Stimulated activated CD4-positive, alpha-beta T cell treated with anti-CD3 and anti-CD28 coated beads, TNF-alpha, amount 100 ng/mL, for 1 hour (primary cell): ENCODE data around the gene AZIN2.
"Not testable (repeated sequence)": the region's sequence is repeated elsewhere in the genome, so short reads cannot be mapped to it uniquely, and the experiment has no call there.

ENCODE experiments used
- DNase-seq, 3 donors: peaks; one replicate each; pipeline ENCODE4 v3.0.0-alpha.2; 2020; ENCODE audit warnings: low read depth in 3 of 3, low spot score in 1 of 3

Gene AZIN2

GRCh38 chr1:33093004-33093403 is 12.1 kb downstream of the AZIN2 start:
- no peak for DNase-seq

GRCh38 chr1:33094486-33094885 is 13.5 kb downstream of the AZIN2 start:
- no peak for DNase-seq

DNA sequence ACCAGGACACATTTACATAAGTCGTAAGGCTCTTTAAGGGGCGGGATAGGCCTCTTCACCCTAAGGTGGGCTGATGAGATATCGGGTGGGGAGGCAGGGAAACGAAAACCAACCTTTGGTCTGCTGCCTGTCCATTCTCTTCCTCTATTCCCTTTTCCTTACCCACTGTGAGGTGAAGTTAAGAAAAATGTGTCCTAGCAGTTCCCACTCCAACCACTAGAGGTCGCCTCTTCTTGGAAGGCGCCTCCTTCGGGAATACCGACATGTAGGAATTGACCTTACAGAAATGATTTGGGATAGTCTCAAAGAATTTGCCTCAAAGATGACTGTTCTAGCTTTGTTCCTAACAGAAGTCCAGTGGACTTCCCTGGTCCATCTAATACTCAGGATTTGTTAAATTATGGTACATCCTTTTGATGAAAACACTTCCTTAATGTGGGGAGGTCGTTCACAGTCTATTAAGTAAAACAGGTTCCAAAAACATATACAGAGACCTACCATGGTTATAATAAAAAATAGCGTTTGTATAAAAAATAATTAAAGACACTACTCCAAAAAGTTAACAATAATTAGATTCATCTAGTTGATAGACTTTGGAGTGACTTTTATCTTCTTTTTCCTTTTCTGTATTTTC is 14.1 kb downstream of the AZIN2 start:
- no peak for DNase-seq

DNA sequence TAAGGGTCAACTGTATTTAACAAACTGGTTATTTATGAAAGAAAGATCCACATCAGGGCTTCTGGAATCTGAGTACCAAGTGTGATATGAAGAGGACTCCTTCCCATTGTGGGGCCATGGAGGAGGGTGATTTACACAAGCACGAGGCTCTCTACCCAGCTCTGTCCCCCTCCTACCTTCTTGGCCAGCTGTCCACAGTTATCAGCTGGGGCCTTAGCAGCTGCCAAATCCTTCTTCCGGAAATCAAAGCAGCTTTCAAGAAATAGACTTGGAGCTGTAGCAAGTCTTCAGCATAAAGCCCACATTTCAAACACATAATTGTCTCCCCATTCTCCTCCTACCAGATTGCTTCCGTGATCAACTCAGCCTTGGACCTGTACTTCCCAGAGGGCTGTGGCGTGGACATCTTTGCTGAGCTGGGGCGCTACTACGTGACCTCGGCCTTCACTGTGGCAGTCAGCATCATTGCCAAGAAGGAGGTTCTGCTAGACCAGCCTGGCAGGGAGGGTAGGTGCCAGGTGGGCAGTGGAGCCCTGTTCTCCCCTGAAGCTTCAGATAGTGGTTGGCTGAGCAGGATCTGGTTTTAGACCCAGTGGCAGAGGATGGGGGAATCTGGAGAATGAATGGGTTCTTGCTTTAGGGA is 15.5 kb downstream of the AZIN2 start:
- DNase-seq, result no peak

DNA sequence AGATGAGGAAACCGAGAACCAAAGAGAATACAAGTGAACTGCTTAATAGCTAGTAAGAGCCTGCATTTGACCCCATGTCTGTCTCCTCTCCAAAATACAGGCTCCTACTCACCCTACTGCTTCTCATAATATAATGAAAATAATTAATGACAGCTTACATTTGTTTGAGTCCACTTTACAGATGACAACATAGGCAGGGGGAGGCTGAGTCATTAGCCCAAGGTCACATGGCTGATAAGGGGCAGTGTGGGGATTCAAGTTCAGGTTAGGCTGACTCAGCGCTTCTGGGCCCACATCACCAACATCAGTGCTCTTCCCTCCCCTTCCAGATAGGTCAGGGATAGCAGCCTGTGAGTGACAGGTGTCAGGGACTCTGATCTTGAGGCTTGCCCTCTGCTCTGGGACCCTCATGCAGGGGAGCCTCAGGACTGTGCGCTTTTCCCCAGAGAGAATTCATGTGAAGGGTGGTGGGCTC is 16.2 kb downstream of the AZIN2 start:
- no peak for DNase-seq

DNA sequence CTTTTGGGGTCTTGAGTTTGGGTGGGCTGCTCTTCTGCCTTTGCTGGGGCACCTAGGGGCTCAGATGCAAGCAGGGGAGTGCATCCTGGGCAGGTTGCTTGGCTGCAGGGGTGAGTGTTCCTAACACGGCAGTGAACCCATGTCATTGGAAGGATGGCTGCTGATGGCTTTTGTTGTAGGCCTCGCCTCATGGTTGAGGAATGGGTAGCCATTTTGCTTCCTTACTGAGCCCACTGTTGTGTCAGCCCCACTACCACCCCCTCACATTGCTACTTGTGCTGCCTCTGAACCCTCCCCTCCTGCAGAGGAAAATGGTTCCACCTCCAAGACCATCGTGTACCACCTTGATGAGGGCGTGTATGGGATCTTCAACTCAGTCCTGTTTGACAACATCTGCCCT is 16.8 kb downstream of the AZIN2 start:
- no peak for DNase-seq

- DNase-seq, result no peak
Observed at GRCh38 chr1:33098371-33098770, 17.4 kb downstream of the AZIN2 start.

GRCh38 chr1:33099290-33100118 is 18.6 kb downstream of the AZIN2 start:
- peak in 2 of 3 donors; percentile 28 to 31 for DNase-seq

GRCh38 chr1:33100119-33100415 is 19.1 kb downstream of the AZIN2 start:
- not testable (repeated sequence) for DNase-seq

DNA sequence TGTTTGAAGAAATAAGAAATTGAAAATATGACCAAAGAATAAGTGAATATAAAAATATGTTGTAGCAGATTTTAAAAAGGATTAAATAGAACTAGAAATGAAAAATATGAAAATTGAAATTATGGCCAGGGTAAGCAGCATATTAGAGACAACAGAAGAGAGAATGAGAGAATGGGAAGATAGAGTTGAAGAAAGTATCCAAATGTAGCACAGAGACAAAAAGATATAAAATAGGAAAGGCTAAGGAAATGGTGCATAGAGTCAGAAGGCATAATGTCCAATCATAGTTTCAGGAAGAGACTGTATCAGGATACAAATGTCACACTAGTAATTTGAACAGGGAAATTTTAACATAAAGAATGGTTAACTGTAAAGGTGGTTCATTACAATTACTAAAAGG is 29.5 kb downstream of the AZIN2 start:
- no peak for DNase-seq

- no peak for DNase-seq
Observed at GRCh38 chr1:33111965-33112364, 31.0 kb downstream of the AZIN2 start.

- DNase-seq, result no peak
Observed at GRCh38 chr1:33117440-33118085, 36.6 kb downstream of the AZIN2 start.

DNA sequence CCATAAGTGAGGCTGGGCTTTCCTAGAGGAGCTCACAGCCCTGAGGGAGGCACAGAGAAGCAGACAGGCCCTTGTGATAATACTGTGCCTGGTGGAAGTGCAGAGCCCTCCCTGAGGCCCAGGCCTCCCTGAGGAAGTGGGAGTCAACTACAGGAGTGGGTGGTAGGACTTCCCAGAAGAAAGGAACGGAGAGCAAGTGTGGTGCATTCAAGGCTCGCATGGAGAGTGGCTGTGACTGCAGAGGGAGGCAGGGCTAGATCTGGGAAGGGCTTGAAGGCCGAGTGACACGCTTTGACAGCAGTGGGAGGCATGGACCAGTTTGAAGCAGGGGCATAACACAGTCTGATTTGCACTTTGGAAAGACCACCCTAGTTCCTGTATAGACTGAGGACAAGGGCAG is 37.3 kb downstream of the AZIN2 start:
- DNase-seq, result no peak

DNA sequence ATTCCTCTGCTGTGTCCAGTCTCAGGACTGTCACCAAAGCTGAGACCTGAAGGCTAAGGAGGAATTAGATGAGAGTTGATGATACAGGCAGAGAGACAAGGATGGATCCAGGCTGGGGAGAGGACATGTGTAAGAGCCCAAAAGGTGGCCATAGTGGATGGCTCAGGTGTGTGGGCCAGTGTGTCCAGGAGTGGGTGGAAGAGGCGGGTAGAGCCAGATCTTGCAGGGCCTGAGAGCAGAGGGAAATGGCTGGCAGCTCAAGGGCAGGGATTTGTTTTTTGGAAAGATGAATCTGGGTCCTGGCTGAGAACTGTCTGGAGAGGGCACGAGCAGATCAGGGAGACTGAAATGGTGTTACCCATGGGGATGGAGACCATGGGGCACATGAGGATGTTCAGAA is 38.1 kb downstream of the AZIN2 start:
- no peak for DNase-seq

- no peak for DNase-seq
Observed at GRCh38 chr1:33119532-33120217, 38.7 kb downstream of the AZIN2 start.

DNA sequence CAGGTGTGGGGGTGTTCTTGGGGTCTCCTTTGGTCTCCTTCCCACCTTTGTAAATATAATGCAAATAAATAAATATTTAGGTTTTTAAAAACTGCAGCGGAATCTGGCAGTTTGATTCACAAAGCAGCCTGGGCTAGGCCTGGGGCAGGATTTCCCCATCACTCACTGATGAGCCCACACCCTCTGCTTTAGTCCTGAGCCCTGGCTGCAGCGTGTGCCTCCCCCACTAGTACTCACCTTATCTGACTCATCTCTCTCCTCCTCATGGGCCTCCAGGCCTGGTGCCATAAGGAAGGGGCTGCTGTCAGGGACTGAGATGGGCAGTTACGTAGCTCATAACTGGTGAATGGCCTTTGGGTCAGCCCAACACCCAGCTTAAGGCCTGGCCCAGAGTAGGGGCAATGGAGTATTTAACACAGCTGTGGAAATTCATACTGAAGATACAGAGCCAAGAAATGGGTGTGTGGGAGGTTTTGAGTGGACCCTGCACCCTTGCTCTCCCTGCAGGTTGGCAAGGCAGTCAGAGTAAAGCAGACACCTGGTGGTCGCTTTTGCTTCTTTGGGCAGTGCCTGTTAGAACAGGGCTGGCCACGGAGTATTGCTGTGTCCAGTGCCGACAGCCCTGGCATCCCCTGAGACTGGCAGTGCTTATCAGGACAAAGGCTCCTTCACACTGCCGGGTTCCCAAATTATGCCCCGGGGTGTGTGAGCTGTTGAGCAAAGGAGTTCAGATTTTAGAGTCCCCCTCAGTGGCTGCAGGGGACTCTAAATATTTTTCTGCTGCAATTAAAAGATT is 39.7 kb downstream of the AZIN2 start:
- DNase-seq, result no peak

DNA sequence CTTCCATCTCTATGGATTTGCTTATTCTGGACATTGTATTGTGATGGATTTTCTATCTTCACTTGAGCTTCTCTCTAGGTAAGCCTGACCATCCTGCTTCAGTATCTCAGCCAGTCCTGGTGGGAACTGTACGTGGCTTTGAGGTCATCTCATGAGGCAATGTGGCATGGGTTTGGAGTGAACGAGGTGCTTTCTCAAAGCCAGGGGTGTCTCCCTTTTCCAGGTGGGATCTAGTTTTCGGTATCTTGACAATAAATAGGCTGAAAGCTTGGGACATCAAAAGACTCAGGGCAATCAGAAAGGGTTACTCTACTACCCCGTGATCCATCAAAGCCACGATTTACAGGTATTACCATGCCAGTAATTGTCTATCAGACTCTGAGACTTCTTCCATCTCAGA is 40.8 kb downstream of the AZIN2 start:
- DNase-seq, result no peak

DNA sequence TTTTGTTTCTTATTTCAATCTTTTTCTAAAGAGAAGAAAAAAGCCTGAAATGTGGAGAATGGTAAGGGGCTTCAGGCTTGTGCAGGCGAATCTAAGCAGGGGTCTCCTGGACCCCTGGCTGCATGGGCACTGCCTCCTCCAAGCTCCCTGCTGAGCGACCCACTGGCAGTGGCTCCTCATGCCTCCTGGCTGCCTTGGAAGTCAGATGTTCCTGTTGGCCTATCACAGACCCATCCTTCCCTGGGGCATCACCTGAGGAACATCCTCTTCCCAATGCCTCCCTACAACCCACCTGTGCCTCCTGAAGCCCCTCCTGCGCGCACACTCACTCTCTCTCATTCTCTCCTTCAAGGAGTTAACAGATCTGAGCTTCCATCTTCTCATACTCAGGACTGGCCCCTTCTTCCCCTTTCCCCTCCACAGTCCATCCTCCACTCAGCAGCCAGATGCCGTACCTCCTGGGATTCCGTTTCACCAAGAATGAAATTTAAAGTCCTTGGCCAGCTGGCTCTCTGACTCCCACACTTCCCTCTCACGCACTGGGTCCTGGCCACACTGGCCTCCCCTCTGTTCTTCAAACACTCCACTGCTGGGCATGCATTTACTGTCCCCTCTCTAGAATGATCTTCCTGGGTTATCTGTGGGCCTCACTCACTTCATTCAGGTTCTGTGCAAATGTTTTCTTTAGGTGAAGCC is 41.7 kb downstream of the AZIN2 start:
- no peak for DNase-seq

DNA sequence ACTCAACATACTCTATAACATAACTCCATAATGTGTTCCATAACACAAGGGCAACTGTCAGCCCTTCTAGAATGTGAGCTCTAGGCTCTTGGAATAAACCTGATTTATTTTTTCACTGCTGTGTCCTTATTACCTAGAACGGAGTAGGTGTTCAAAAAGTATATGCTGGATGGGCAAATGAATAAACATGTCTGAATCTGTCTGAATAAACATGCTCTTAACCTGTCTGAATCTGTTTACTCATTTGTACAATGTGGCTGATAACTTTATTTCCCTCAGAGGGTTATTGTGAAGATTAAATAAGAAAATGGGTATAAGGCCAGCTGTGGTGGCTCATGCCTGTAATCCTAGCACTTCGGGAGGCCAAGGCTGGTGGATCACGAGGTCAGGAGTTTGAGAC is 42.3 kb downstream of the AZIN2 start:
- no peak for DNase-seq

GRCh38 chr1:33124647-33125046 is 43.7 kb downstream of the AZIN2 start:
- not testable (repeated sequence) for DNase-seq
